AG08395 (cell line): ENCODE measurements around the gene GPR101.

ENCODE experiments used
- DNase-seq: peaks from one replicate; pipeline ENCODE4 v3.0.0; 2012; ENCODE audit warnings: mixed read lengths, low spot score

GPR101 gene

DNA sequence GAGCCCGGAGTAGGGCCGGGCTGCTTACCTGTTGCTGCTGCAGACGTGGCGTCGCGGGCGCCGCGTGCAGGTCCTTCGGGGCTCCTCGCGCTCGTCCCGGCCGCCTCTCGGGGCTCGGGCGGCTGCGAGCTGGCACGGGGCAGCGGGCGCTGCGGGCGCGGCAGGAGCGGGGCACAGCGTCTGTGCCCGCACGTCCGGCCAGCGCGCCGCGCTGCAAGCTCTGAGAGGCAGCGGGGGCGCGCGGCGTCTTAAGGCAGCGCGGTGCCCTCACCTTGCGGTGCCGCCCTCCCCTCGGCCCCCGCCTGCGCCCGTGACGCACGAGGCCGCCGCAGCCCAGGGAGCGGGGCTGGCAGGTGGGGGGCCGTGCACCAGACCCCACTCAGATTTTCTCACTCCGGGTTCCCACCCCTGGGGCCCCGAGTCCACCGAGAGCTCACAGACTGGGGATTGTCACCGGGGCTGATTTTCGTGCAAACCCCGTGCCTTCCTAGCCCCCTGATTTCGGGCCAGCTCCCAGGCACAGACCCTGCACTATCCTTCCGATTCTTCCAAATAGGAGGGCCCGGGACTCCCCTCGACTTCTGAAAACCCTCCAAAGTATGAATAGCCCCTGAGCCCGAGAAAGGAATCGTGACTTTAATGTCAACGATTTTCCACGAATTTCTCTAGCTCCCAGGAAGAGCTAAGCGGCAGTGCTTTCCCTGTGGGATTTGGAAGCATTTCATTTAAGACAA, at the start of gene GPR101:
Gene GPR101 (minus strand): TSS at position 222 of the 734 bp plus-strand sequence. CDS start 2,321 bp downstream, outside the sequence.
- no peak for DNase-seq

DNA sequence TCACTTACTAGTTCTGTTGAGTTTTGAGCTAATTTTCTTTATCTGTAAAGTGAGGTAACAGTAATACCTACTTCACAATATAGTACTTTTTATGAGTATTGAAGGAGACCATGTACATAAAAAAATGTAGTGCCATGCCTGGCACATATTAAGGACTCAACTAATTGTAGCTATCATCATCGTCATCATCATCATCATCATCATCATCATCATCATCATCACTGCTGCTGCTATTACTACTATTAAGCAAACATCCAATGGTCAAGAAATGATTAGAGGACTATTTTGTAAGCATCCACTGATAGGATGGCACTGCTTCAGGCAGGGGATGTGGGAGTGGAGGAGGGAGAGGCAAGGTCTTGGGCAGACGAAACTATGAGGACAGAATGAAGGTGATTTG, 47.4 kb upstream of the GPR101 start:
- DNase-seq, result no peak

GRCh38 chrX:137072396-137072795, 38.6 kb upstream of the GPR101 start:
- no peak for DNase-seq

DNA sequence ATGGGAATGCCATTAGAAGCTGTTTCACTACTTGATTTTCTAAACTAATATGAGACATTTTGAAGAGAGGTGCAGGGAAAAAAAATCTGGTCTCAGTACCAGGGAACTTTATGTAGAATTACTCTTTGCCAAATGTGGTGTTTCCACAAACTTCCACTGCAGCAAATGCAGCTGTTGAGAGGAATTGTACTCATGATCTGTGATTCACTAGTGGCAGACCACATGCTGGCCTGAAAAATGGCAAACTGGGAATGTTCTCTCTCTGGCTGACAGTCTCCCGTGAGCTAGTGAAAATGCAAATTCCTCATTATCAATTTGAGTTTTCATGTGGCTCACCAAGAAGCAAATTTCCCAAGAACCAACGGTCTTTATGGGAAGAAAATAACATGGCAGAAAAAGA, 37.8 kb upstream of the GPR101 start:
- DNase-seq, result no peak

- DNase-seq, result no peak
Measured at GRCh38 chrX:137067147-137067546, 33.4 kb upstream of the GPR101 start.

DNA sequence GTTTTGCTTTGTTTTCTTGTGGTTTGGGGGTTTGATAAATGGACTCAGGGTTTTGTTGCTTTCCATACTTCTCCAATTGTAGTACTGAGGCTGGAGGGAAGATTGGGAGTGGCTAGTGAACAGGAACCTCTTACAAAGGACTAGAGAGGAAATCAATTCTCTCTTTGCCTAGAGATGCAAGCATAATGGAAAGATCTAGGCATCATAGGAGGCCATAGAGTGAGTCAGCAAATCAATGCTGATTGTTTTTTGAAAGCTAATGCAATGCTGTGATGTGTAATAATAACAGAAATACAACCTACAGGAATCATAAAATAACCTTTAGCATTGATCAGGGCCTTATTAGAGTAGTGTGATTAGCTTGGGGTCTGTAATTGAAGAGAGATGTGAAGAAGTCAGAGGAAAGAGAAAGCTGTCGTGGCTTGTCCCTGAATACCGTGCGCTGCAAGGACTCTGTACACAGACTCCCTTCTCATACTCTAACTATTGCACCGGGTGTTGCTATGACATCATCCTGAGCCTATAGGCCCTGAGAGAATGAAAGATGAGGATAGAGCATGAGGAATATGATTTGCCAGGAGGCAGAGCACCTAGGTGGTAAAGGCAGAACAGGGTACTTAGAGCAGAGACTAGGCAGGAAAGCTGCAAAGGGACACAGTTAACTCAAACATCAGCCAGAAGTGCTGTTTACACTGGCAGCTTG, 29.3 kb upstream of the GPR101 start:
- no peak for DNase-seq

GRCh38 chrX:137058339-137059127, 24.7 kb upstream of the GPR101 start:
- no peak for DNase-seq

GRCh38 chrX:137052643-137053235, 18.9 kb upstream of the GPR101 start:
- no peak for DNase-seq

GRCh38 chrX:137051978-137052642, 18.3 kb upstream of the GPR101 start:
- DNase-seq, result peak; percentile 39

DNA sequence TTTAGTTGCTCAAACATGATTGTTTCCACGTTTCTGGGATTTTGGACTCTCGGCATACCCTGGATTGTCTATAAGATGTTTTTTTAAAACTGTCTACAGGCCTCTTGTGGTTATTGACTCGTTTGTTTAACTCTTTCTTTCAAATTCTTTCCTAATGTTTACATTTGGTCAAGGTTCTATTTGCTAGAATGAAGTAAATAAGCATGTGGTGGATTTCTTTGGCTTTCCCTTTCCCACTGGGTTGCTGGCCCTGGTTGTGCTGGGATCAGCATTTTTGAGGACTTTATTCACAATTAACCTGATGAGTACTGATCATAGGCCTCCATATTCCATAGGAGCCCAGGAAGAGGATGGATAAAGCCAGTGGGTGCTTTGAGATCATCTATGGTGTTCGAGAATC, 11.1 kb upstream of the GPR101 start:
- DNase-seq, result no peak

DNA sequence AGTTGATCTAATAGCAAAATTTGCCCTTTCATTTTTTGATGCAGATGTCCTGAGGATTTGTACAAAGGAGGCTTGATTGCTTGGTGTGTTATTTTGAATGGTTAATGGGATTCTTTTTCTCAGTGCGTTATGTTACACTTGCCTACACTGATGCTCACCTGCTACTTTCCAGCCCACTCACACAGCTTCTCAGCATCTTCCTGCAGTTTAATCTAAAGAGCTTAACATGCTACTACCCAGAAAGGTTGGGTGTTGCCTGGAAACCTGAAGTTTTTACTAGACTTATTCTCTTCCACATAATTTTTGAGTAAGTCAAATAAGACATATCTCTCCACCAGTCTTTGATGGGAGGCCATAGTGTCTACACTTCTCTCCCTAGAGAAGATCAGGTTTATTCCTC, 9.9 kb upstream of the GPR101 start:
- DNase-seq, result no peak

DNA sequence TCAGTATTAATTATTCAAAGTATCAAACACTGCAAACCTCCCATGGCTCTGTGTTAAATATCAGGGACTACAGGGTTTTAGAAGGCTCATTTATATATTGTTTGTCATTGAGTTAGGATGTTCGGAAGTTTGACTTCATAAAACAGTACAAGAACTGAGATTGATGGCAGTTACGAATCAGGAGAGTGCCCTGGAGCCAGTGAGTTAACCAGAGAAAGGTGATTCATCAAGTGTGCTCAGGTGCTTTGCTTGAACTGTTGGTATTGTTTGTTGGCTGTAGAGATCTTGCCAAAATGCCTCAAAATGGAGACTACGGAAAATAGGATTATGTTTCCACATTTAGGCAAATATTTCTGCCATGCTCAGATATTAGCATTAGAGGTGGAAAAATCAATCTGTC, 7.5 kb upstream of the GPR101 start:
- DNase-seq, result no peak

GRCh38 chrX:137040113-137040794, 6.5 kb upstream of the GPR101 start:
- DNase-seq, result no peak

DNA sequence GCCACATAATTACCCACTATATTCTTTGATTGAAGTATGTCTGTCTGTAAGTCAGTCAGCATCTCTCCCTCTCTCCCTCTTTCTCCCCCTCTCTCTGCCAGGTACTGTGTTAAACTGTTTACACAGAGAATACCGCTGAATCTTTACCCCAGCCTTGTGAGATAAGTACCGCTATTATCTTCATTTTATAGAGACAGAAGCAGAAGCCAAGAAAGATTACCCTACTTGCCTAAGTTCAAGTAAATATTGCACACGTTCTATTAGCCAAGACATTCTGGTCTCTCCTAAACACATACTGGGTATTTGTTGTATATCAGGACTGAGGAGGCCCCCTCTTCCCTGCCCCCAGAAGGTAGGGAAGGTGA, 695 bp upstream of the GPR101 start:
- no peak for DNase-seq

- no peak for DNase-seq
Measured at GRCh38 chrX:137032841-137033773, 688 bp downstream of the GPR101 start.

GRCh38 chrX:137032341-137032694, 1.5 kb downstream of the GPR101 start:
- DNase-seq, result no peak

GRCh38 chrX:137031517-137032340, 2.1 kb downstream of the GPR101 start:
- peak; percentile 56 for DNase-seq

- DNase-seq, result no peak
Measured at GRCh38 chrX:137031039-137031438, 2.8 kb downstream of the GPR101 start.

- DNase-seq, result no peak
Measured at GRCh38 chrX:137028699-137029098, 5.1 kb downstream of the GPR101 start.
